Measurements from ENCODE around the gene RAB40B.

DNA sequence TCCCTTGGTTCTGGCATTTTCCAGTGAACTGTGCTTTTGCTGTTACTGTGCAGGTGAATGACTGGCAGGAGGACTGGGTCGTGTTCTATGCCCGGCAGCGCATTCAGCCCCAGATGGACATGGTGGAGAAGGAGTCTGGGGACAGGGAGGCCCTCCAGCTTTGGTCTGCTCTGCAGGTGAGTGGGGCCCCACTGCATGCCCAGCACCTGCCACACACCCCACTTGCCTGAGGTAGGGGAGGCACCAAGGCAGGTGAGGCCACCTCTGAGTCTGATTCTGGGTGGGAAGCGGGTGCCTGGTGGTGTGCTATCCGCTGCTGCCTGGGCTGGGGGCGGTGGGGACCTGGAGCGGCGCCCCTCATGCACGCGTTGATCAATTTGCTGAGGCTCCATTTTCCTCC is 27.9 kb upstream of the RAB40B start:
- TF ChIP-seq CTCF (conservative IDR thresholded peaks at IDR 0.05; ENCODE audit: low read length) (no peak), EZH2phosphoT487 (IDR thresholded peaks at IDR 0.05; ENCODE audit: borderline replicate concordance, low read depth, low read length) (no peak)

All from OCI-LY7 (cell line).